SKM-1 (cell line): ENCODE results near the gene TMUB1.

Experiments
- DNase-seq: peaks from one replicate; lab custom pipeline; 2025; ENCODE audit not compliant: unreplicated experiment; lab: John Stamatoyannopoulos, UW

Gene TMUB1

GRCh38 chr7:151035026-151035717 is 48.1 kb downstream of the TMUB1 start:
- DNase-seq = no peak

DNA sequence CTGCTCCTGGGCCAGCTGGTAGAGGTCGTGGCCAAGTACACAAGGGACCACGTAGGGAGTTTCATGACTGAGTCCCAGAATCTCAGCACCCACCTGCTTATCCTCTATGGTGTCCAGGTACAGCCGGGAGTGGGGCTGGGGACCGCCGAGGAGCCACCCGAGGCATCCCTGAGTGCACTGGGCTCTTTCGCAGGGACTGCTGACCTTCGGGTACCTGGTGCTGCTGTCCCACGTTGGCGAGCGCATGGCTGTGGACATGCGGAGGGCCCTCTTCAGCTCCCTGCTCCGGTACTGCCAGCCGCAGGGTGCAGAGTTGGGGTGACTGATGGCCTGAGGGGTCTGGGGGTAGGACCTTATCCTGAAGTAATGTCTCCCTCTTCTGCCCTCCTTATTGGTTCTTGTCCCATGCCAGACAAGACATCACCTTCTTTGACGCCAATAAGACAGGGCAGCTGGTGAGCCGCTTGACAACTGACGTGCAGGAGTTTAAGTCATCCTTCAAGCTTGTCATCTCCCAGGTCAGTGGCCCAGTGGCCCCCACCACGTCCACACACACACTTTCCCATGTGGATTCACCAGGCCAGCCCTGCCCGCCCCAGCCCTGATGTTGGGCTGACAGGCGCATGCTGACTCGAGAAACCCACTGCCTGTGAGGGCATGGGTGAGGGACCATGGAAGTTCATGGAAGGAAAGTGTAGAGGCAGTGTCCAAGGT is 48.8 kb downstream of the TMUB1 start:
- DNase-seq = no peak

DNA sequence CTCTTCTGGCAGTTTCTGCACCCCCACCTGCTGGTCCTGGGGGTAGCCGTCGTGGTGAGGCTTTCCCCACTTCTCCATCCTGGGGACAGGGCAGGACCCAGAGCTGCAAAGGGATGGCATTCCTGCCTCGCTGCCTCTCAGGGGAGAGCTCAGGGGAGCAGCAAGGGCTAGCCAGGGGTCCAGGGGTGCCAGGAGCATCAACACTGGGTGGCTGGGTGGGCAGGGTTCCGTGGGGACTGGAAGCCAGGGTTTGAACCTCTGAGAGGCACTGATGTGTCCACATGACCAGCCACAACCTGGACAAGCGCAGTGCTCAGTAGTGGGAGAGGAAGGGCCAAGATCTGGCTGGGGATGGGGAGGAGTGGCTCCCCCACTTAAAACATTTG is 49.4 kb downstream of the TMUB1 start:
- no peak for DNase-seq

DNA sequence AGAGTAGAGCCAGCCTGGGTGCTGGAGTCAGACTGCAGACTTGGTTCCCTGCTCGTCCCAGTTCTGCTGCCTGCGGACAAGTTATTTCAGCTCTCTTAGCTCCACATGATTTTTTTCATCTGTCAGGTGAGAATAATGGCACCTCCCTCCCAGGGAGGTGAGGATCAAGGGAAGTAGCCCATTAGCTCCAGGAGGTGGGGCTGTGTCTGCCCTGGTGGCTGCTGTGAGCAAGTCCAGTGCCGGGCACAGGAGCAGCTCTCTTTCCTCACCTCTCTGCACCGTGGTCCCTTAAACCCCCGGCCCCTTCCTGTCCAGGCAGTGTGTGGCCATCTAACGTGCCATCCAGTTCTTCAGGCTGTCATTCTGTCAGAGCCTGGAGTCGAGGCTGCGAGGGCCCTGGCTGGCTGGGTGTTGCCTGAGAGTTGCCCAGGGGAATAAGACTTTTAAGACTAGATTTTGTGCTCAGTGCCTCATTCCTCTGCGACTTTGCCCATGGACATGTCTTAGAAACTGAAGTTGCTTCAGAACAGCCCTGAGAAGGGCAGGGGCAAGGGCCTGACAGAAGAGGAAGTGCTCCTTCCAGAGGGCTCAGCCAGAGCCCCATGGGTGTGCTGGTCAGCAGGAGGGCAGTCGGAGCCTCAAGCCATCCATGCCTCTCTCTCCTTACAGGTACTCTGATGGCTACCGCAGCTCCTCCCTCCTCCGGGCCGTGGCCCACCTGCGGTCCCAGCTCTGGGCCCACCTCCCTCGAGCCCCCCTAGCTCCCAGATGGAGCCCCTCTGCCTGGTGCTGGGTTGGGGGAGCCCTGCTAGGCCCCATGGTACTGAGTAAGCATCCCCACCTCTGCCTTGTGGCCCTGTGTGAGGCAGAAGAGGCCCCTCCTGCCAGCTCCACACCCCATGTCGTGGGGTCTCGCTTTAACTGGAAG is 50.1 kb downstream of the TMUB1 start:
- no peak for DNase-seq
